COLO668 (cell line): ENCODE data around the gene FAM72C.
"Not testable (repeated sequence)": the region's sequence is repeated elsewhere in the genome, so short reads cannot be mapped to it uniquely, and the experiment has no call there.

Experiments
- DNase-seq: peaks from one replicate; lab custom pipeline; 2025; ENCODE audit not compliant: unreplicated experiment; lab: John Stamatoyannopoulos, UW

Gene FAM72C

DNA sequence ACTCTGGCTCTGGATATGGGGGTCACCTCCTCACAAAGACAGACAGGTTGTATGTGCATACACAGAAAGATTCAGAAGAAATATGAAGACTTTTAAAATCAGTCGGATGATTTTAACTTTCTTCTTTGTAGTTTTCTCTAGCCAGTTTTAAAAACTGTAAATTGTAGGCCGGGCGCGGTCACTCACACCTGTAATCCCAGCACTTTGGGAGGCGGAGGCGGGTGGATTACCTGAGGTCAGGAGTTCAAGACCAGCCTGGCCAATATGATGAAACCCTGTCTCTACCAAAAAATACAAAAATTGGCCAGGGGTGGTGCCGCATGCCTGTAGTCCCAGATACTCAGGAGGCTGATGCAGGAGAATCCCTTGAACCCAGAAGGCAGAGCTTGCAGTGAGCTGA lies 58.1 kb downstream of the FAM72C start:
- not testable (repeated sequence) for DNase-seq
